Activated effector memory CD4-positive, alpha-beta T cell treated with Interleukin-2 at 50 U/mL for 16 hours (primary cell): ENCODE measurements around the gene SPTLC1.
"Not testable (repeated sequence)": the region's sequence is repeated elsewhere in the genome, so short reads cannot be mapped to it uniquely, and the experiment has no call there.

Experiments
- DNase-seq: peaks from one replicate; pipeline ENCODE4 v3.0.0-alpha.2; 2020

Gene SPTLC1

GRCh38 chr9:92115071-92115858, at the start of gene SPTLC1:
SPTLC1 (minus strand) TSS chr9:92115413; CDS start chr9:92115370, 43 bp downstream.
- DNase-seq, result peak; percentile 95

- DNase-seq, result no peak
These were observed 49.8 kb upstream of the SPTLC1 start for GRCh38 chr9:92164975-92165374.

- no peak for DNase-seq
These were observed 49.3 kb upstream of the SPTLC1 start for GRCh38 chr9:92164490-92164889.

- DNase-seq, result no peak
These were observed 48.1 kb upstream of the SPTLC1 start for GRCh38 chr9:92163276-92163675.

- no peak for DNase-seq
These were observed 45.6 kb upstream of the SPTLC1 start for GRCh38 chr9:92160786-92161185.

- DNase-seq, result no peak
These were observed 43.8 kb upstream of the SPTLC1 start for GRCh38 chr9:92159058-92159457.

GRCh38 chr9:92158097-92158601, 42.9 kb upstream of the SPTLC1 start:
- DNase-seq, result no peak

GRCh38 chr9:92155736-92156135, 40.5 kb upstream of the SPTLC1 start:
- DNase-seq, result not testable (repeated sequence)

- no peak for DNase-seq
These were observed 40.0 kb upstream of the SPTLC1 start for GRCh38 chr9:92155221-92155620.

- DNase-seq, result not testable (repeated sequence)
These were observed 38.5 kb upstream of the SPTLC1 start for GRCh38 chr9:92153466-92154415.

- no peak for DNase-seq
These were observed 36.6 kb upstream of the SPTLC1 start for GRCh38 chr9:92151691-92152393.

GRCh38 chr9:92150501-92151470, 35.6 kb upstream of the SPTLC1 start:
- not testable (repeated sequence) for DNase-seq

GRCh38 chr9:92147852-92148180, 32.6 kb upstream of the SPTLC1 start:
- no peak for DNase-seq

- no peak for DNase-seq
These were observed 32.0 kb upstream of the SPTLC1 start for GRCh38 chr9:92147030-92147851.

GRCh38 chr9:92146610-92147009, 31.4 kb upstream of the SPTLC1 start:
- DNase-seq, result no peak

- not testable (repeated sequence) for DNase-seq
These were observed 30.6 kb upstream of the SPTLC1 start for GRCh38 chr9:92145784-92146183.

- DNase-seq, result no peak
These were observed 27.1 kb upstream of the SPTLC1 start for GRCh38 chr9:92142329-92142728.

GRCh38 chr9:92141144-92142129, 26.2 kb upstream of the SPTLC1 start:
- no peak for DNase-seq

GRCh38 chr9:92140754-92141143, 25.5 kb upstream of the SPTLC1 start:
- DNase-seq, result no peak
